Neural cell (in vitro differentiated cells): ENCODE measurements around the gene HOXB1. TPM values are rescaled to one million over a fixed set of nuclear protein-coding genes. Genes with fewer than 3 reads are reported as not detected.

Experiments
- H2AFZ ChIP-seq: fragments of 200-600, 300-800 bp; sonication (generic), shearing (Covaris generic); 2 replicates; pipeline ENCODE4 v1.6.0; 2014; ENCODE audit warnings: low read depth, mild to moderate bottlenecking, antibody characterized with exemption, low read length, moderate library complexity
- H3F3A ChIP-seq: fragments of 200-600 bp; shearing (Covaris generic); 2 replicates; pipeline ENCODE4 v1.6.1; 2016; ENCODE audit warnings: mild to moderate bottlenecking, moderate library complexity, mixed read lengths, antibody characterized with exemption, low read length; ENCODE audit not compliant: insufficient read depth, poor library complexity, severe bottlenecking
- H3K27ac ChIP-seq: fragments of 200-600, 300-800 bp; sonication (generic), shearing (Covaris generic); 2 replicates; pipeline ENCODE4 v1.5.1; 2014; ENCODE audit warnings: mild to moderate bottlenecking, low read length, moderate library complexity
- H3K27me3 ChIP-seq: fragments of 300-800, 200-600 bp; sonication (generic), shearing (Covaris generic); 2 replicates; pipeline ENCODE4 v1.6.0; 2014; ENCODE audit warnings: mild to moderate bottlenecking, low read depth, low read length, moderate library complexity; ENCODE audit not compliant: insufficient read depth
- H3K36me3 ChIP-seq: fragments of 300-800, 200-600 bp; sonication (generic), shearing (Covaris generic); 2 replicates; pipeline ENCODE4 v1.5.1; 2014; ENCODE audit warnings: mild to moderate bottlenecking, antibody characterized with exemption, low read length, moderate library complexity; ENCODE audit not compliant: insufficient read depth
- H3K4me2 ChIP-seq: fragments of 300-800, 200-600 bp; sonication (generic), shearing (Covaris generic); 2 replicates; pipeline ENCODE4 v1.6.0; 2014; ENCODE audit warnings: mild to moderate bottlenecking, low read length
- H3K4me3 ChIP-seq: fragments of 300-800, 200-600 bp; sonication (generic), shearing (Covaris generic); 2 replicates; pipeline ENCODE4 v1.5.1; 2014; ENCODE audit warnings: mild to moderate bottlenecking, low read length, moderate library complexity
- H3K79me2 ChIP-seq: fragments of 200-600 bp; shearing (Covaris generic); replicated peaks from 2 replicates; pipeline ENCODE4 v1.6.0; 2014; ENCODE audit warnings: mild to moderate bottlenecking, low read length, moderate library complexity; ENCODE audit not compliant: insufficient read depth
- H3K9ac ChIP-seq: fragments of 300-800, 200-600 bp; sonication (generic), shearing (Covaris generic); 2 replicates; pipeline ENCODE4 v1.6.1; 2016; ENCODE audit warnings: mild to moderate bottlenecking, low read length, mixed read lengths
- H3K9me2 ChIP-seq: fragments of 200-600 bp; shearing (Covaris generic); 2 replicates; pipeline ENCODE4 v1.6.1; 2016; ENCODE audit warnings: mild to moderate bottlenecking, low read length, mixed read lengths; ENCODE audit not compliant: insufficient read depth
- H3K9me3 ChIP-seq: fragments of 200-600, 300-800 bp; sonication (generic), shearing (Covaris generic); 2 replicates; pipeline ENCODE4 v1.6.1; 2016; ENCODE audit warnings: mild to moderate bottlenecking, mixed run types, low read length, moderate library complexity, mixed read lengths
- H4K20me1 ChIP-seq: fragments of 200-600 bp; shearing (Covaris generic); 2 replicates; pipeline ENCODE4 v1.6.1; 2016; ENCODE audit warnings: mild to moderate bottlenecking, mixed run types; ENCODE audit not compliant: insufficient read depth
- EP300 ChIP-seq: fragments of 450-650 bp; conservative IDR thresholded peaks from 2 replicates; pipeline ENCODE4 v1.6.1; 2014; ENCODE audit warnings: antibody characterized with exemption, mild to moderate bottlenecking, moderate library complexity; ENCODE audit not compliant: poor library complexity, severe bottlenecking
- EZH2 ChIP-seq: fragments of 200-600, 300-800 bp; shearing (Covaris generic), sonication (generic); IDR thresholded peaks from 2 replicates; pipeline ENCODE4 v1.6.1; 2014; ENCODE audit warnings: antibody characterized with exemption, low read length, borderline replicate concordance, mild to moderate bottlenecking; ENCODE audit not compliant: insufficient read depth, poor library complexity, severe bottlenecking
- MXI1 ChIP-seq: fragments of 450-650 bp; conservative IDR thresholded peaks from 2 replicates; pipeline ENCODE4 v1.6.1; 2014; ENCODE audit warnings: antibody characterized with exemption, mild to moderate bottlenecking; ENCODE audit not compliant: poor library complexity, severe bottlenecking
- POLR2AphosphoS5 ChIP-seq: IDR thresholded peaks from 2 replicates; pipeline ENCODE4 v1.6.1; 2012
- RAD21 ChIP-seq: fragments of 450-650 bp; conservative IDR thresholded peaks from 2 replicates; pipeline ENCODE4 v1.6.1; 2014; ENCODE audit warnings: antibody characterized with exemption, mild to moderate bottlenecking, moderate library complexity
- SMC3 ChIP-seq: fragments of 450-650 bp; conservative IDR thresholded peaks from 2 replicates; pipeline ENCODE4 v1.6.1; 2014; ENCODE audit warnings: antibody characterized with exemption, mild to moderate bottlenecking, moderate library complexity; ENCODE audit not compliant: poor library complexity
- TAF1 ChIP-seq: IDR thresholded peaks from 2 replicates; pipeline ENCODE4 v1.6.1; 2012; ENCODE audit warnings: low read depth
- polyA plus RNA-seq: library from polyadenylated mRNA; depleted of rRNA; stranded (reverse); fragments of >200 nt; gene quantifications from 2 replicates; pipeline ENCODE4 v1.2.3, GENCODE V29; 2014
- TF ChIP-seq, protein P1 (sequence below): fragments of 450-650 bp; IDR thresholded peaks from 2 replicates; pipeline ENCODE4 v1.5.1; 2014; ENCODE audit warnings: antibody characterized with exemption, mild to moderate bottlenecking, moderate library complexity; ENCODE audit not compliant: poor library complexity, severe bottlenecking
- TF ChIP-seq, protein P2 (sequence below): IDR thresholded peaks from 2 replicates; pipeline ENCODE4 v1.6.1; 2012; ENCODE audit warnings: borderline replicate concordance

HOXB1 gene
- polyA plus RNA-seq, 1 donor from 2014 or later: not detected

DNA sequence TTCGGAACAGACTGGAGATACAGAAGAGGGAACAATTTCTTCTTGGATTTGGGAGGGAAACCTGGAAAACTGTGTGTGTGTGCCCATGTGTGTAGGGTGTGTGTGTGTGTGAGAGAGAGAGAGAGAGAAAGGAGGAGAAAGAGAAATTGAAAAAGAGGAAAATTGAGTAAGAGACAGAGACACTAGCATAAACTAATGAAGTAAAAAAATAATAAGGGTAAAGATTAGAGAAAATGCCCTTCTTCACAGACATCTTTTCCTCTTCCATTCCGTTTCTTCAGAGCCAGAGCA is 28.0 kb upstream of the HOXB1 start:
- no peak overlapping the region for H3K27ac ChIP-seq
- H3K9me2 ChIP-seq: no peaks in the 10 kb centered on the region
- no peak overlapping the region for H2AFZ ChIP-seq
- H3K4me2 ChIP-seq: no peak overlapping the region
- no peak overlapping the region for H3K9ac ChIP-seq
- no peaks in the 10 kb centered on the region for H4K20me1 ChIP-seq
- H3K4me3 ChIP-seq: no peak overlapping the region
- no peak for TF ChIP-seq MXI1
- TF ChIP-seq POLR2AphosphoS5: no peak
- TF ChIP-seq TAF1: no peak
- TF ChIP-seq EZH2: no peak
- TF ChIP-seq SMC3: no peak
- no peak for TF ChIP-seq RAD21
- H3F3A ChIP-seq: no peaks in the 10 kb centered on the region
- peaks cover 99% of the 10 kb centered on the region for H3K27me3 ChIP-seq
- H3K79me2 ChIP-seq: no peaks in the 10 kb centered on the region
- H3K9me3 ChIP-seq: no peaks in the 10 kb centered on the region
- H3K36me3 ChIP-seq: no peaks in the 10 kb centered on the region

DNA sequence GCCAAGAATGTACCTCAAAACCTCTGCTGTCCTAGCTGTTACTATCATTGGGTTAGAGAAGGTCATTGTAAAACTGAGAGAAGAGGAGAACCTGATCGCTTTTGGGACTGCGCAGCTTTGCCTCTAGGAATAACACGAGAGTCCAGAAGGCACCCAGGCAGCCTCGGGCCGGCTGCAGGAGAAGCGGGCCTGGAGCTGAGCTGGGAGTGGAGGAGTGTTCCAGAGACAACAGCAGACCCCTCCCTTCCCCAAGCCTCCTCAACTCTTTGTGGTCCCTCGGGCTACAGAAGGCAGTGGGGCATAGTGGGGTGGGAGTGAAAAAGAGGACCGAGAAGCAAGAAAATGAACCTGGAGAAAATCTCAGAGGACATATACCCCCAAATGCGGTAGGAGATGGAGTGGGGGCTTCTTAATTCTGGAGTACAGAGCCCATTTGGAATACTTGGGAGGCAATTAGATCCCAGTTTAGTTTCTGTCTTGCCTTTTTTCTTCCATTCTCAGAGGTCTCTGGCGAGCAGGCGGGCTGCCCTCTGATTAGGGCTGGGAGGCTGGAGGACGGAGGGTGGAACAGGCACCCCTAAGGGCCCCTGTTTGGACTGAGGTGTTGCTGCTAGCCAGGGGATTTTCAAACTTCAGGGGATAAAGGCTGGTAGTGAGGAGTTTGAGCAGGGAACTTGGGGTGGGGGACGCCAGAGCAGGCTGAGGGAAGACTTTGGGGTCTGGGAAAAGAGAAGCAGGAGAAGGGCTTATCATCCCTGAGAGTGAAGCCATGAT is 27.4 kb upstream of the HOXB1 start:
- no peaks in the 10 kb centered on the region for H3K79me2 ChIP-seq
- no peak overlapping the region for H3K27ac ChIP-seq
- peaks cover 99% of the 10 kb centered on the region for H3K27me3 ChIP-seq
- no peaks in the 10 kb centered on the region for H3F3A ChIP-seq
- TF ChIP-seq, protein P1, sequence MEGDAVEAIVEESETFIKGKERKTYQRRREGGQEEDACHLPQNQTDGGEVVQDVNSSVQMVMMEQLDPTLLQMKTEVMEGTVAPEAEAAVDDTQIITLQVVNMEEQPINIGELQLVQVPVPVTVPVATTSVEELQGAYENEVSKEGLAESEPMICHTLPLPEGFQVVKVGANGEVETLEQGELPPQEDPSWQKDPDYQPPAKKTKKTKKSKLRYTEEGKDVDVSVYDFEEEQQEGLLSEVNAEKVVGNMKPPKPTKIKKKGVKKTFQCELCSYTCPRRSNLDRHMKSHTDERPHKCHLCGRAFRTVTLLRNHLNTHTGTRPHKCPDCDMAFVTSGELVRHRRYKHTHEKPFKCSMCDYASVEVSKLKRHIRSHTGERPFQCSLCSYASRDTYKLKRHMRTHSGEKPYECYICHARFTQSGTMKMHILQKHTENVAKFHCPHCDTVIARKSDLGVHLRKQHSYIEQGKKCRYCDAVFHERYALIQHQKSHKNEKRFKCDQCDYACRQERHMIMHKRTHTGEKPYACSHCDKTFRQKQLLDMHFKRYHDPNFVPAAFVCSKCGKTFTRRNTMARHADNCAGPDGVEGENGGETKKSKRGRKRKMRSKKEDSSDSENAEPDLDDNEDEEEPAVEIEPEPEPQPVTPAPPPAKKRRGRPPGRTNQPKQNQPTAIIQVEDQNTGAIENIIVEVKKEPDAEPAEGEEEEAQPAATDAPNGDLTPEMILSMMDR: no peak
- TF ChIP-seq EZH2 (no peak), EP300 (no peak), POLR2AphosphoS5 (no peak), RAD21 (no peak), MXI1 (no peak), SMC3 (no peak), TAF1 (no peak)
- TF ChIP-seq, protein P2, sequence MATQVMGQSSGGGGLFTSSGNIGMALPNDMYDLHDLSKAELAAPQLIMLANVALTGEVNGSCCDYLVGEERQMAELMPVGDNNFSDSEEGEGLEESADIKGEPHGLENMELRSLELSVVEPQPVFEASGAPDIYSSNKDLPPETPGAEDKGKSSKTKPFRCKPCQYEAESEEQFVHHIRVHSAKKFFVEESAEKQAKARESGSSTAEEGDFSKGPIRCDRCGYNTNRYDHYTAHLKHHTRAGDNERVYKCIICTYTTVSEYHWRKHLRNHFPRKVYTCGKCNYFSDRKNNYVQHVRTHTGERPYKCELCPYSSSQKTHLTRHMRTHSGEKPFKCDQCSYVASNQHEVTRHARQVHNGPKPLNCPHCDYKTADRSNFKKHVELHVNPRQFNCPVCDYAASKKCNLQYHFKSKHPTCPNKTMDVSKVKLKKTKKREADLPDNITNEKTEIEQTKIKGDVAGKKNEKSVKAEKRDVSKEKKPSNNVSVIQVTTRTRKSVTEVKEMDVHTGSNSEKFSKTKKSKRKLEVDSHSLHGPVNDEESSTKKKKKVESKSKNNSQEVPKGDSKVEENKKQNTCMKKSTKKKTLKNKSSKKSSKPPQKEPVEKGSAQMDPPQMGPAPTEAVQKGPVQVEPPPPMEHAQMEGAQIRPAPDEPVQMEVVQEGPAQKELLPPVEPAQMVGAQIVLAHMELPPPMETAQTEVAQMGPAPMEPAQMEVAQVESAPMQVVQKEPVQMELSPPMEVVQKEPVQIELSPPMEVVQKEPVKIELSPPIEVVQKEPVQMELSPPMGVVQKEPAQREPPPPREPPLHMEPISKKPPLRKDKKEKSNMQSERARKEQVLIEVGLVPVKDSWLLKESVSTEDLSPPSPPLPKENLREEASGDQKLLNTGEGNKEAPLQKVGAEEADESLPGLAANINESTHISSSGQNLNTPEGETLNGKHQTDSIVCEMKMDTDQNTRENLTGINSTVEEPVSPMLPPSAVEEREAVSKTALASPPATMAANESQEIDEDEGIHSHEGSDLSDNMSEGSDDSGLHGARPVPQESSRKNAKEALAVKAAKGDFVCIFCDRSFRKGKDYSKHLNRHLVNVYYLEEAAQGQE: no peak
- no peaks in the 10 kb centered on the region for H4K20me1 ChIP-seq
- H3K4me3 ChIP-seq: no peak overlapping the region
- H3K36me3 ChIP-seq: no peaks in the 10 kb centered on the region
- H3K9me3 ChIP-seq: no peaks in the 10 kb centered on the region
- no peak overlapping the region for H3K9ac ChIP-seq
- H3K4me2 ChIP-seq: no peak overlapping the region
- H3K9me2 ChIP-seq: no peaks in the 10 kb centered on the region
- no peak overlapping the region for H2AFZ ChIP-seq
